ENCODE measurements around the gene NTMT2.

DNA sequence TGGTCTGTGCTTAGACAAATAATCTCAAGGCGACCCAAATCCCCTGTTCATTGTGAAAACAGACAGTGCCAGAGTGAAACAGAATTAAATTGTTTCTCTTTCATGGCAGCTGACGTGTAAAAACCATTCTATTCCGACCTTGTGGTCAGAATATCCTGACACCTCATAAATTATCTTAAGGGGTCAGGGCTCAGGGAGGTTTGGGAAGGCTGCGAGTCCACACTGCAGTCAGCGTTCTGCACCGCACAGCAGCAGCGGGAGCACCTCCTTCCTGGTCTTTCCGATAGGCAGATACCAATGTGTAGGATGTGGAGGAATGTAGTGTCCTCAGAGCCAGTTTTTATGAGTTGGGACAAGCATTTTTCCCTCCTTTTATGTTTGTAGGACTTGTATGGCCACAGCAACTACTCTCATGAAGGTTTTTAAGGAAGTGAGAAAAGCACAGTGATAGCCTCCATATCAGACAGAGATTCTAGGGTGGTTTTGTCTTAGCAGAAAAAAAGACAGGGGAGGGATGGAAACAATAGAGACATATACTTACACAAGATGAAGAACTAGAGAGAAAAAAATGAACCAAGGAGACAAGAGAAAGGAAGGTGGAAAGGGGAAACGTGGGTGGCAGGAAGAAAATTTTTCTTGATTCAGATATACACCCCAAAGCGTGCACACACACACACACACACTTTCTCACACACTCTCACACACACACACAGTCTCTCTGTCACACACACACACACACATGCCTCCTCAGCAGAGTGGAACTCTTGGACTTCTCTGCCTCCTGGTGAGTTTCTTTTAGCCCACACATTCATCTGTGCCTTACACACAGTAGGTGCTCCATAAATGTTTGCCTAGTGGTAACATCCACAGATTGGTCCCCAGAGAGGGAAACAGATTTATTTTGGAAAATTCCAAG lies 68.6 kb downstream of the NTMT2 start:
- TF ChIP-seq, protein P1, sequence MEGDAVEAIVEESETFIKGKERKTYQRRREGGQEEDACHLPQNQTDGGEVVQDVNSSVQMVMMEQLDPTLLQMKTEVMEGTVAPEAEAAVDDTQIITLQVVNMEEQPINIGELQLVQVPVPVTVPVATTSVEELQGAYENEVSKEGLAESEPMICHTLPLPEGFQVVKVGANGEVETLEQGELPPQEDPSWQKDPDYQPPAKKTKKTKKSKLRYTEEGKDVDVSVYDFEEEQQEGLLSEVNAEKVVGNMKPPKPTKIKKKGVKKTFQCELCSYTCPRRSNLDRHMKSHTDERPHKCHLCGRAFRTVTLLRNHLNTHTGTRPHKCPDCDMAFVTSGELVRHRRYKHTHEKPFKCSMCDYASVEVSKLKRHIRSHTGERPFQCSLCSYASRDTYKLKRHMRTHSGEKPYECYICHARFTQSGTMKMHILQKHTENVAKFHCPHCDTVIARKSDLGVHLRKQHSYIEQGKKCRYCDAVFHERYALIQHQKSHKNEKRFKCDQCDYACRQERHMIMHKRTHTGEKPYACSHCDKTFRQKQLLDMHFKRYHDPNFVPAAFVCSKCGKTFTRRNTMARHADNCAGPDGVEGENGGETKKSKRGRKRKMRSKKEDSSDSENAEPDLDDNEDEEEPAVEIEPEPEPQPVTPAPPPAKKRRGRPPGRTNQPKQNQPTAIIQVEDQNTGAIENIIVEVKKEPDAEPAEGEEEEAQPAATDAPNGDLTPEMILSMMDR (IDR thresholded peaks at IDR 0.05) = no peak
- no peak for TF ChIP-seq POLR2A (IDR thresholded peaks at IDR 0.05)
